PFSK-1 (cell line): ENCODE measurements around the gene SPTBN4.

Source experiments
- FOXP2 ChIP-seq: optimal IDR thresholded peaks from 2 replicates; pipeline ENCODE3; 2011; ENCODE audit warnings: borderline replicate concordance, control low read depth, inconsistent platforms; ENCODE audit not compliant: insufficient read depth; ENCODE audit errors: extremely low read length, extremely low read depth
- POLR2AphosphoS5 ChIP-seq: IDR thresholded peaks from 2 replicates; pipeline ENCODE4 v1.6.1; 2012; ENCODE audit warnings: low read depth, mild to moderate bottlenecking, control low read depth, low read length, moderate library complexity
- SIN3A ChIP-seq: IDR thresholded peaks from 2 replicates; pipeline ENCODE4 v1.6.1; 2012; ENCODE audit warnings: mild to moderate bottlenecking, low read length, moderate library complexity, borderline replicate concordance; ENCODE audit not compliant: insufficient read depth
- TF ChIP-seq, protein P1 (sequence below), 2 experiments: IDR thresholded peaks; 2 replicates each; pipeline versions ENCODE4 v1.6.1 to v1.8.0; 2011 to 2012; ENCODE audit warnings: low read depth in 2 of 2, low read length in 2 of 2, control low read depth in 1 of 2, inconsistent platforms in 1 of 2, mild to moderate bottlenecking in 1 of 2, moderate library complexity in 1 of 2; ENCODE audit not compliant: insufficient read depth in 1 of 2

GRCh38 chr19:40611096-40611495, 144.3 kb downstream of the SPTBN4 start:
- TF ChIP-seq POLR2AphosphoS5: no peak
- TF ChIP-seq, protein P1, sequence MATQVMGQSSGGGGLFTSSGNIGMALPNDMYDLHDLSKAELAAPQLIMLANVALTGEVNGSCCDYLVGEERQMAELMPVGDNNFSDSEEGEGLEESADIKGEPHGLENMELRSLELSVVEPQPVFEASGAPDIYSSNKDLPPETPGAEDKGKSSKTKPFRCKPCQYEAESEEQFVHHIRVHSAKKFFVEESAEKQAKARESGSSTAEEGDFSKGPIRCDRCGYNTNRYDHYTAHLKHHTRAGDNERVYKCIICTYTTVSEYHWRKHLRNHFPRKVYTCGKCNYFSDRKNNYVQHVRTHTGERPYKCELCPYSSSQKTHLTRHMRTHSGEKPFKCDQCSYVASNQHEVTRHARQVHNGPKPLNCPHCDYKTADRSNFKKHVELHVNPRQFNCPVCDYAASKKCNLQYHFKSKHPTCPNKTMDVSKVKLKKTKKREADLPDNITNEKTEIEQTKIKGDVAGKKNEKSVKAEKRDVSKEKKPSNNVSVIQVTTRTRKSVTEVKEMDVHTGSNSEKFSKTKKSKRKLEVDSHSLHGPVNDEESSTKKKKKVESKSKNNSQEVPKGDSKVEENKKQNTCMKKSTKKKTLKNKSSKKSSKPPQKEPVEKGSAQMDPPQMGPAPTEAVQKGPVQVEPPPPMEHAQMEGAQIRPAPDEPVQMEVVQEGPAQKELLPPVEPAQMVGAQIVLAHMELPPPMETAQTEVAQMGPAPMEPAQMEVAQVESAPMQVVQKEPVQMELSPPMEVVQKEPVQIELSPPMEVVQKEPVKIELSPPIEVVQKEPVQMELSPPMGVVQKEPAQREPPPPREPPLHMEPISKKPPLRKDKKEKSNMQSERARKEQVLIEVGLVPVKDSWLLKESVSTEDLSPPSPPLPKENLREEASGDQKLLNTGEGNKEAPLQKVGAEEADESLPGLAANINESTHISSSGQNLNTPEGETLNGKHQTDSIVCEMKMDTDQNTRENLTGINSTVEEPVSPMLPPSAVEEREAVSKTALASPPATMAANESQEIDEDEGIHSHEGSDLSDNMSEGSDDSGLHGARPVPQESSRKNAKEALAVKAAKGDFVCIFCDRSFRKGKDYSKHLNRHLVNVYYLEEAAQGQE (IDR thresholded peaks at IDR 0.05; ENCODE audit: insufficient read depth in 1 of 2, low read depth in 2 of 2, low read length in 2 of 2): no peak
- no peak for TF ChIP-seq FOXP2
- no peak for TF ChIP-seq SIN3A
